SK-N-SH (cell line): ENCODE data around the gene PTCD2. TPM values are rescaled to one million over a fixed set of nuclear protein-coding genes. Genes with fewer than 3 reads are reported as not detected.

Experiments used
- CTCF ChIA-PET: fragments of 300-600, 350-600 bp; formaldehyde crosslinking; extraction: SDS; loops from one replicate; lab custom pipeline; 2021; lab: Yijun Ruan, JAX
- POLR2A ChIA-PET: fragments of 350-600 bp; sonication (Branson Sonifier 250); formaldehyde crosslinking; extraction: SDS; loops from one replicate; lab custom pipeline; 2020; ENCODE audit warnings: antibody characterized with exemption, inconsistent platforms; lab: Yijun Ruan, JAX
- DNase-seq: peaks from one replicate; pipeline ENCODE4 v3.0.0; 2012
- H2AFZ ChIP-seq: fragments of 200-600 bp; sonication (generic); 2 replicates; pipeline ENCODE4 v1.8.1; 2016; ENCODE audit warnings: antibody characterized with exemption, mild to moderate bottlenecking, low read depth
- H3F3A ChIP-seq: fragments of 200-600 bp; sonication (generic); replicated peaks from 2 replicates; pipeline ENCODE3; 2016; ENCODE audit warnings: antibody characterized with exemption, mild to moderate bottlenecking; ENCODE audit not compliant: insufficient read depth
- H3K27ac ChIP-seq, 2 experiments: fragments of 200-500 bp in 1 of 2; fragments of 200-600 bp in 1 of 2; sonication (Bioruptor generic) in 1 of 2; sonication (generic), shearing (Covaris generic) in 1 of 2; 2 replicates each; pipeline versions ENCODE4 v1.5.1 to v1.6.1; 2014 to 2016; ENCODE audit warnings: low read depth in 2 of 2, inconsistent platforms in 1 of 2, low read length in 1 of 2, mild to moderate bottlenecking in 1 of 2, mixed read lengths in 1 of 2
- H3K27me3 ChIP-seq: fragments of 200-600 bp; sonication (generic), shearing (Covaris generic); 2 replicates; pipeline ENCODE4 v1.6.1; 2016; ENCODE audit warnings: mixed run types; ENCODE audit not compliant: insufficient read depth
- H3K36me3 ChIP-seq, 2 experiments: fragments of 200-500 bp in 1 of 2; fragments of 200-600 bp in 1 of 2; sonication (Bioruptor generic) in 1 of 2; sonication (generic) in 1 of 2; replicated peaks in 1 of 2; 2 replicates each; pipeline versions ENCODE3 to v1.5.1; 2014 to 2016; ENCODE audit warnings: low read length in 1 of 2, mild to moderate bottlenecking in 1 of 2; ENCODE audit not compliant: insufficient read depth in 2 of 2, control insufficient read depth in 1 of 2
- H3K4me1 ChIP-seq, 2 experiments: fragments of 200-500 bp in 1 of 2; fragments of 200-600 bp in 1 of 2; sonication (Bioruptor generic) in 1 of 2; sonication (generic), shearing (Covaris generic) in 1 of 2; 2 replicates each; pipeline versions ENCODE4 v1.5.1 to v1.6.1; 2014 to 2016; ENCODE audit warnings: low read depth in 1 of 2, low read length in 1 of 2, mixed run types in 1 of 2; ENCODE audit not compliant: insufficient read depth in 2 of 2, control insufficient read depth in 1 of 2
- H3K4me2 ChIP-seq: fragments of 200-600 bp; sonication (generic), shearing (Covaris generic); 2 replicates; pipeline ENCODE4 v1.6.1; 2017; ENCODE audit warnings: mixed run types
- H3K4me3 ChIP-seq, 2 experiments: fragments of 200-500 bp in 1 of 2; fragments of 200-600 bp in 1 of 2; sonication (Bioruptor generic) in 1 of 2; sonication (generic), shearing (Covaris generic) in 1 of 2; 2 replicates each; pipeline versions ENCODE4 v1.5.1 to v1.8.1; 2014 to 2016; ENCODE audit warnings: low read depth in 2 of 2, inconsistent platforms in 1 of 2, low read length in 1 of 2, mild to moderate bottlenecking in 1 of 2, mixed read lengths in 1 of 2, moderate library complexity in 1 of 2
- H3K79me2 ChIP-seq: fragments of 200-600 bp; sonication (generic); 2 replicates; pipeline ENCODE4 v1.8.1; 2017; ENCODE audit warnings: mild to moderate bottlenecking; ENCODE audit not compliant: insufficient read depth
- H3K9ac ChIP-seq: fragments of 200-600 bp; sonication (generic); 2 replicates; pipeline ENCODE4 v1.6.1; 2017; ENCODE audit warnings: mixed run types
- H3K9me2 ChIP-seq: fragments of 200-600 bp; sonication (generic); 2 replicates; pipeline ENCODE4 v1.6.1; 2017; ENCODE audit warnings: mixed run types
- H3K9me3 ChIP-seq: fragments of 200-600 bp; sonication (generic); 2 replicates; pipeline ENCODE4 v1.6.1; 2017; ENCODE audit warnings: mixed run types, mild to moderate bottlenecking, moderate library complexity
- H4K20me1 ChIP-seq: fragments of 200-600 bp; sonication (generic); 2 replicates; pipeline ENCODE4 v1.6.1; 2017; ENCODE audit warnings: mild to moderate bottlenecking, mixed run types; ENCODE audit not compliant: insufficient read depth
- CTCF ChIP-seq: fragments of 200-600 bp; sonication (generic); IDR thresholded peaks from 2 replicates; pipeline ENCODE4 v1.6.1; 2017; ENCODE audit warnings: antibody characterized with exemption, mild to moderate bottlenecking, moderate library complexity
- ELF1 ChIP-seq: IDR thresholded peaks from 2 replicates; pipeline ENCODE4 v1.4.0; 2012
- GABPA ChIP-seq: IDR thresholded peaks from 2 replicates; pipeline ENCODE4 v1.4.0; 2012; ENCODE audit warnings: low read depth, mild to moderate bottlenecking
- GATA2 ChIP-seq: sonication (generic); formaldehyde crosslinking; IDR thresholded peaks from 2 replicates; pipeline ENCODE4 v1.5.0; 2020; ENCODE audit warnings: mild to moderate bottlenecking, missing genetic modification reagents
- RAD21 ChIP-seq: IDR thresholded peaks from 2 replicates; pipeline ENCODE4 v1.6.1; 2012; ENCODE audit warnings: mild to moderate bottlenecking, low read length
- RXRA ChIP-seq: IDR thresholded peaks from 2 replicates; pipeline ENCODE4 v1.4.0; 2012; ENCODE audit warnings: low read depth, mild to moderate bottlenecking, borderline replicate concordance
- SMC3 ChIP-seq: IDR thresholded peaks from 2 replicates; pipeline ENCODE4 v1.6.1; 2012; ENCODE audit warnings: low read depth, low read length, improper control_type of control experiment
- TAF1 ChIP-seq: IDR thresholded peaks from 2 replicates; pipeline ENCODE4 v1.6.1; 2012; ENCODE audit warnings: low read depth, mild to moderate bottlenecking, low read length, moderate library complexity, borderline replicate concordance
- USF1 ChIP-seq: IDR thresholded peaks from 2 replicates; pipeline ENCODE4 v1.4.0; 2012; ENCODE audit warnings: low read depth, borderline replicate concordance
- USF2 ChIP-seq: fragments of 150-350 bp; IDR thresholded peaks from 2 replicates; pipeline ENCODE4 v1.6.1; 2017; ENCODE audit warnings: antibody characterized with exemption, low read length, low read depth, borderline replicate concordance
- WGBS: methylation state at CpG from one replicate; pipeline ENCODE4 v1.1.6; 2017; ENCODE audit warnings: low lambda C conversion rate; 5-methylcytosine and 5-hydroxymethylcytosine counted together
- polyA plus RNA-seq, 3 experiments: library from polyadenylated mRNA; depleted of rRNA; stranded (reverse); fragments of >200 nt; gene quantifications; 2 replicates each; pipeline ENCODE4 v1.2.3, GENCODE V29; 2012

Gene PTCD2
- polyA plus RNA-seq, 1 of the 3 experiments (the other 2 are of a cell fraction): 6.7 TPM

- Histone ChIP-seq H3K4me3 (no peak overlapping the region), H3K79me2 (peaks cover 46% of the 10 kb centered on the region; the same call in 1 of the 2 replicates), H3K27me3 (no peaks in the 10 kb centered on the region), H3K9me3 (no peaks in the 10 kb centered on the region), H4K20me1 (no peaks in the 10 kb centered on the region), H3K9ac (no peak overlapping the region), H3K27ac (no peak overlapping the region)
- ChIA-PET CTCF (interaction anchor here (0.8 to 2.4 kb wide), 2 partner anchors 27 to 28 kb away, joined by 3 to 7 read pairs; no protein-coding TSS in a partner anchor), POLR2A (no interaction called here)
- DNase-seq: no peak
- WGBS: 87% methylated on average over 7 of the region's 7 CpGs
- TF ChIP-seq CTCF (no peak), GABPA (no peak), RXRA (no peak), SMC3 (no peak), USF2 (no peak), USF1 (no peak), ELF1 (no peak), TAF1 (no peak), GATA2 (no peak)
- TF ChIP-seq, all 33 proteins: peak for 0
- H3K4me1 ChIP-seq: peaks cover 3 to 5% of the 10 kb centered on the region in 2 experiments; a peak in 3 of 4 replicates
- H3F3A ChIP-seq: peaks cover 4% of the 10 kb centered on the region
- H3K4me2 ChIP-seq: no peak overlapping the region
- peaks cover under 1 to 34% of the 10 kb centered on the region in 2 experiments for H3K36me3 ChIP-seq
- H2AFZ ChIP-seq: no peak overlapping the region
- H3K9me2 ChIP-seq: no peaks in the 10 kb centered on the region
Measured at GRCh38 chr5:72273547-72273946, 46.6 kb upstream of the PTCD2 start.

GRCh38 chr5:72276219-72276752, 43.9 kb upstream of the PTCD2 start:
- no peak overlapping the region for H3K4me2 ChIP-seq
- no peak for TF ChIP-seq RAD21
- H3K4me3 ChIP-seq: no peak overlapping the region
- POLR2A ChIA-PET: no interaction called here
- H4K20me1 ChIP-seq: no peaks in the 10 kb centered on the region
- WGBS: 97% methylated on average over 3 of the region's 3 CpGs
- no peaks in the 10 kb centered on the region for H3K9me2 ChIP-seq
- H3K79me2 ChIP-seq: peaks cover 33% of the 10 kb centered on the region; the same call in 1 of the 2 replicates
- DNase-seq: no peak
- H3K27ac ChIP-seq: no peak overlapping the region
- no peak overlapping the region for H3K9ac ChIP-seq
- H2AFZ ChIP-seq: no peak overlapping the region
- no peaks in the 10 kb centered on the region for H3K27me3 ChIP-seq
- no peaks in the 10 kb centered on the region for H3K9me3 ChIP-seq
- peaks cover 6% of the 10 kb centered on the region for H3F3A ChIP-seq
- peaks cover 10 to 11% of the 10 kb centered on the region in 2 experiments; a peak in 3 of 4 replicates for H3K4me1 ChIP-seq
- CTCF ChIA-PET: interaction anchor here (1.1 to 1.2 kb wide), 2 partner anchors 31 to 166 kb away, joined by 3 to 4 read pairs; no protein-coding TSS in a partner anchor
- H3K36me3 ChIP-seq: peaks cover 3 to 43% of the 10 kb centered on the region in 2 experiments
